HL-60 (cell line): ENCODE measurements around the gene TALDO1.

Source experiments
- DNase-seq, 2 experiments: peaks; one replicate each; pipeline ENCODE4 v3.0.0-alpha.2; 2010 to 2020; ENCODE audit warnings: low read depth in 1 of 2, low spot score in 1 of 2
- H3K27ac ChIP-seq: fragments of 250-450 bp; sonication (Bioruptor Pico); replicated peaks from 2 replicates; pipeline ENCODE4 v1.5.1; 2020; ENCODE audit warnings: mild to moderate bottlenecking, moderate library complexity
- H3K27me3 ChIP-seq: fragments of 250-450 bp; sonication (Bioruptor Pico); 2 replicates; pipeline ENCODE4 v1.5.1; 2021; ENCODE audit warnings: mild to moderate bottlenecking, moderate library complexity; ENCODE audit not compliant: insufficient read depth, poor library complexity, severe bottlenecking
- H3K4me3 ChIP-seq: replicated peaks from 2 replicates; pipeline ENCODE4 v1.5.1; 2011; ENCODE audit warnings: mild to moderate bottlenecking, control low read depth, low read length; ENCODE audit not compliant: insufficient read depth
- GABPA ChIP-seq: IDR thresholded peaks from 2 replicates; pipeline ENCODE4 v1.6.1; 2012; ENCODE audit warnings: low read depth
- POLR2AphosphoS5 ChIP-seq: IDR thresholded peaks from 2 replicates; pipeline ENCODE4 v1.6.1; 2012; ENCODE audit warnings: low read depth
- SPI1 ChIP-seq: IDR thresholded peaks from 2 replicates; pipeline ENCODE4 v1.6.1; 2012; ENCODE audit warnings: low read depth, mild to moderate bottlenecking, borderline replicate concordance
- TF ChIP-seq, protein P1 (sequence below): IDR thresholded peaks from one replicate; pipeline ENCODE4 v1.5.1; 2011; ENCODE audit warnings: low read length, control low read depth, inconsistent platforms; ENCODE audit not compliant: insufficient read depth
- TF ChIP-seq, protein P2 (sequence below): IDR thresholded peaks from 2 replicates; pipeline ENCODE4 v1.6.1; 2012; ENCODE audit warnings: low read depth; ENCODE audit not compliant: insufficient replicate concordance

Gene TALDO1

DNA sequence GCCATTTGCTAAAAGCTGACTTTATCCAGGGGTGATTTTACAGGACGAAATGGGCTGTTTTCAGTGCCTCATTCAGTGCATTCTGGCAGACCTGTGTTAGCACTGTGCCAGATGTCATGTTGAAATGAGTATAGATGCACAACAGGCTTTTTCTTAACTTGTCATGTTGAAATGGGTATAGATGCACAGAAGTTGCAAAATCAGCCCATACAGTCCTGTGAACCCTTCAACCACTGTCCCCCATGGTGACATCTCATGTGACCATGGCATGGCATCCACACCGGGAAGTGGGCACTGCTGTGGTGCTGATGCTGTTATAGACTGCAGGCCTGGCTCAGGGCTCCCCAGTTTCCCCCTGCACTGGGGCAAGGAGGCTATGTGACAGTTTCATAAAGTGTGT is 2.5 kb downstream of the TALDO1 start:
- H3K27ac ChIP-seq, result peak overlapping the region; percentile 92
- TF ChIP-seq, protein P1, sequence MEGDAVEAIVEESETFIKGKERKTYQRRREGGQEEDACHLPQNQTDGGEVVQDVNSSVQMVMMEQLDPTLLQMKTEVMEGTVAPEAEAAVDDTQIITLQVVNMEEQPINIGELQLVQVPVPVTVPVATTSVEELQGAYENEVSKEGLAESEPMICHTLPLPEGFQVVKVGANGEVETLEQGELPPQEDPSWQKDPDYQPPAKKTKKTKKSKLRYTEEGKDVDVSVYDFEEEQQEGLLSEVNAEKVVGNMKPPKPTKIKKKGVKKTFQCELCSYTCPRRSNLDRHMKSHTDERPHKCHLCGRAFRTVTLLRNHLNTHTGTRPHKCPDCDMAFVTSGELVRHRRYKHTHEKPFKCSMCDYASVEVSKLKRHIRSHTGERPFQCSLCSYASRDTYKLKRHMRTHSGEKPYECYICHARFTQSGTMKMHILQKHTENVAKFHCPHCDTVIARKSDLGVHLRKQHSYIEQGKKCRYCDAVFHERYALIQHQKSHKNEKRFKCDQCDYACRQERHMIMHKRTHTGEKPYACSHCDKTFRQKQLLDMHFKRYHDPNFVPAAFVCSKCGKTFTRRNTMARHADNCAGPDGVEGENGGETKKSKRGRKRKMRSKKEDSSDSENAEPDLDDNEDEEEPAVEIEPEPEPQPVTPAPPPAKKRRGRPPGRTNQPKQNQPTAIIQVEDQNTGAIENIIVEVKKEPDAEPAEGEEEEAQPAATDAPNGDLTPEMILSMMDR, result no peak
- TF ChIP-seq SPI1 (no peak), POLR2AphosphoS5 (peak; percentile 31; the same call in 1 of the 2 replicates), GABPA (no peak)
- TF ChIP-seq, protein P2, sequence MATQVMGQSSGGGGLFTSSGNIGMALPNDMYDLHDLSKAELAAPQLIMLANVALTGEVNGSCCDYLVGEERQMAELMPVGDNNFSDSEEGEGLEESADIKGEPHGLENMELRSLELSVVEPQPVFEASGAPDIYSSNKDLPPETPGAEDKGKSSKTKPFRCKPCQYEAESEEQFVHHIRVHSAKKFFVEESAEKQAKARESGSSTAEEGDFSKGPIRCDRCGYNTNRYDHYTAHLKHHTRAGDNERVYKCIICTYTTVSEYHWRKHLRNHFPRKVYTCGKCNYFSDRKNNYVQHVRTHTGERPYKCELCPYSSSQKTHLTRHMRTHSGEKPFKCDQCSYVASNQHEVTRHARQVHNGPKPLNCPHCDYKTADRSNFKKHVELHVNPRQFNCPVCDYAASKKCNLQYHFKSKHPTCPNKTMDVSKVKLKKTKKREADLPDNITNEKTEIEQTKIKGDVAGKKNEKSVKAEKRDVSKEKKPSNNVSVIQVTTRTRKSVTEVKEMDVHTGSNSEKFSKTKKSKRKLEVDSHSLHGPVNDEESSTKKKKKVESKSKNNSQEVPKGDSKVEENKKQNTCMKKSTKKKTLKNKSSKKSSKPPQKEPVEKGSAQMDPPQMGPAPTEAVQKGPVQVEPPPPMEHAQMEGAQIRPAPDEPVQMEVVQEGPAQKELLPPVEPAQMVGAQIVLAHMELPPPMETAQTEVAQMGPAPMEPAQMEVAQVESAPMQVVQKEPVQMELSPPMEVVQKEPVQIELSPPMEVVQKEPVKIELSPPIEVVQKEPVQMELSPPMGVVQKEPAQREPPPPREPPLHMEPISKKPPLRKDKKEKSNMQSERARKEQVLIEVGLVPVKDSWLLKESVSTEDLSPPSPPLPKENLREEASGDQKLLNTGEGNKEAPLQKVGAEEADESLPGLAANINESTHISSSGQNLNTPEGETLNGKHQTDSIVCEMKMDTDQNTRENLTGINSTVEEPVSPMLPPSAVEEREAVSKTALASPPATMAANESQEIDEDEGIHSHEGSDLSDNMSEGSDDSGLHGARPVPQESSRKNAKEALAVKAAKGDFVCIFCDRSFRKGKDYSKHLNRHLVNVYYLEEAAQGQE, result no peak
- H3K27me3 ChIP-seq, result no peaks in the 10 kb centered on the region
- peak overlapping the region; percentile 91 for H3K4me3 ChIP-seq
- DNase-seq, result peak; percentile 87 to 89

DNA sequence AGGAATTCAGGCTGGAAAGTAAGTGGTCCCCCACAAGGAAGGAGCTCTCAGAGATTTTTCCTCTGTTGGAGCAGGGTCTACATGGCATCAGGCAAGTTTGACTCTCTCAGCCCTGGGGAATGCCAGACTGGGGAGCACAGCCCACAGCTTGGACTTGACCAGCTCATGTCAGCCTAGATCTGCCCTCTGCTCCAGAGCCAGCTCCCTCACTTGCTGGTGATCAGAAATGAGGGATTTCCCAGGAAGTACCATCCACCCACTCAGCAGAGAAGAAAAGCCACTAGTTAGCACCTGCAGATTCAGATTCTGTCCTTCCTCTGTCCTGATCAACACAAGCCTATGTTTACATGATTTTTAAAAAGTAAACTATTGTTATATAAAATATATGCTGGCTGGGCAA is 13.0 kb downstream of the TALDO1 start:
- H3K27ac ChIP-seq, result no peak overlapping the region
- TF ChIP-seq, protein P2, result no peak
- TF ChIP-seq, protein P1, result no peak
- TF ChIP-seq SPI1 (no peak), POLR2AphosphoS5 (no peak), GABPA (no peak)
- no peak overlapping the region for H3K4me3 ChIP-seq
- no peak for DNase-seq
- H3K27me3 ChIP-seq, result no peaks in the 10 kb centered on the region

DNA sequence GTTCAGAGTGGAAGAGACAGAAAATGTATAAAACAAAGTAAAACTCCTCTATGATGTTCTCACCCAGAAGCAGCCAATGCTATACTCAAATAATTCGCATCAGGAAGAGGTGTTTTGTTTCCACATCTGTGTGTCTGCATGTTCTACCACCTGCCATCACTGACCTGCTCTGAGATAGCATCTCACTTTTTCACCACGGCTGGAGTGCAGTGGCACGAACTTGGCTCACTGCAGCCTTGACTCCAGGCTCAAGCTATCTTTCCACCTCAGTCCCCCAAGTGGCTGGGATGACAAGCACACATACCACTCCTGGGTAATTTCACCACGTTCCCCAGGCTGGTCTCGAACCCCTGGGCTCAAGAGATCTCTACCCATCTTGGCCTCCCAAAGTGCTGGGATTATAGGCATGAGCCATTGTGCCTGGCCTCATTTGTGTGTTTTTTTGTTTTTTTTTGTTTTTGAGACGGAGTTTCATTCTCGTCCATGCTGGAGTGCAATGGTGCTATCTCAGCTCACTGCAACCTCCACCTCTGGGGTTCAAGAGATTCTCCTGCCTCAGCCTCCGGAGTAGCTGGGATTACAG is 14.4 kb downstream of the TALDO1 start:
- TF ChIP-seq, protein P1, result no peak
- peak; percentile 18; the same call in 1 of the 2 replicates for TF ChIP-seq POLR2AphosphoS5
- Histone ChIP-seq H3K27ac (no peak overlapping the region; the same call in 1 of the 2 replicates), H3K27me3 (no peaks in the 10 kb centered on the region), H3K4me3 (no peak overlapping the region)
- DNase-seq, result no peak

DNA sequence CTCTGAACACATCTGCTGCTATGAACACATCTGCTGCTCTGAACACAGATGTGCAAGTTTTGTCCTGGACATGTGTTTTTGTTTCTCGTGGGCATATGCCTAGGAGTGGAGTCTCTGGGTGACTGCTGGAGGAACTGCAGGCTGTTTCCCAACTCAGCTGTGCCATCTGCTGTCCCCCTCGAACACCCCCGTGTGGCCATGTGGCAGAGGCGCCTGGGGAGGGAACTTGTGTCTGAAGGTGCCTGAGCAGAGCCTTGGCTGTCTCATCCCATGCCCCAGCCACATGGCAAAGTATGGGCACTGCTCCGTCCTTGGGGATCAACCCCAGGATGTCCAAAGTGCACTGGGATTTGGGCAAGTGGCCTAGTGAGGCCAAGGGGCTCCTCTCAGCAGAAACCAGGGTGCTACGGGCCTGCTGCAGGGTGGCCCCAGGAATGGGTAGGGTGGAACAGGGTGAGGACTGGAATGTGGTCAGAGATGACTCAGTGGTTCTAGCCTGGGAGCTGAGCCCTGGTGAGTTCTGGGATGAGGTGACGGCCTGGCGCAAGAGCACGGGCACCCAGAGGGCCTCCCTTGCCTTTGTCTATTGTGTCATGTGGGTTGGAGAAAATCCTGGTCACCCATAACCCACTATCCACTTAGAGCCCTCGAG is 15.3 kb downstream of the TALDO1 start:
- H3K27ac ChIP-seq, result peak overlapping the region; percentile 40
- TF ChIP-seq POLR2AphosphoS5 (peak; percentile 96), SPI1 (peak; percentile 62; the same call in 1 of the 2 replicates), GABPA (no peak)
- TF ChIP-seq, protein P2, result peak; percentile 23
- TF ChIP-seq, protein P1, result peak; percentile 50

More for the DNA sequence above, 15.3 kb downstream of the TALDO1 start:
- H3K27me3 ChIP-seq, result no peaks in the 10 kb centered on the region
- H3K4me3 ChIP-seq, result no peak overlapping the region
- DNase-seq, result peak; percentile 79 to 95
